Measurements from ENCODE around the gene TSPAN9. TPM values are rescaled to one million over a fixed set of nuclear protein-coding genes. Genes with fewer than 3 reads are reported as not detected.

Gene TSPAN9
- total and polyA plus RNA-seq, 2 of the 4 experiments (the other 2 are of a cell fraction): 17.7 to 39.1 TPM

- intact Hi-C loops (cut with micrococcal nuclease): no loop called here
- Histone ChIP-seq H2BK20ac (ENCODE audit: low read depth, low read length) (no peak overlapping the region), H3K27ac (ENCODE audit: insufficient read depth, low read length) (no peak overlapping the region), H3K14ac (replicated peaks; ENCODE audit: low read depth, low read length) (no peak overlapping the region), H3K4me3 (ENCODE audit: insufficient read depth, low read depth, low read length) (no peak overlapping the region), H2AK5ac (ENCODE audit: low read depth, low read length) (no peak overlapping the region), H3K56ac (ENCODE audit: extremely low read depth, insufficient read depth, low read length) (no peak overlapping the region), H3K9ac (ENCODE audit: low read depth, low read length) (no peak overlapping the region), H3K4ac (ENCODE audit: low read depth, low read length) (no peak overlapping the region), H3K27me3 (ENCODE audit: control insufficient read depth, insufficient read depth, low read length) (peaks cover 52% of the 10 kb centered on the region), H2BK120ac (ENCODE audit: low read depth, low read length) (no peak overlapping the region), H3K36me3 (ENCODE audit: control insufficient read depth, insufficient read depth, low read length) (no peaks in the 10 kb centered on the region), H2BK5ac (ENCODE audit: low read depth, low read length, poor library complexity, severe bottlenecking) (no peak overlapping the region), H2BK15ac (ENCODE audit: low read depth, low read length) (no peak overlapping the region), H3K4me1 (ENCODE audit: control insufficient read depth, insufficient read depth, low read length) (peaks cover 6% of the 10 kb centered on the region; the same call in 1 of the 2 replicates), H3K9me1 (ENCODE audit: insufficient read depth, low read length) (peaks cover 3% of the 10 kb centered on the region; the same call in 1 of the 2 replicates), H3K18ac (ENCODE audit: low read depth, low read length) (no peak overlapping the region), H3K9me3 (ENCODE audit: control insufficient read depth, insufficient read depth, low read length) (no peaks in the 10 kb centered on the region), H3K4me2 (ENCODE audit: low read depth, low read length) (no peak overlapping the region), H2AFZ (replicated peaks; ENCODE audit: low read length, poor library complexity) (no peak overlapping the region), H2AK9ac (replicated peaks; ENCODE audit: low read depth, low read length, poor library complexity) (no peak overlapping the region), H3K23ac (ENCODE audit: low read depth, low read length) (no peak overlapping the region), H3K79me1 (ENCODE audit: low read depth in 1 of 2, low read length in 2 of 2) (no peaks in the 10 kb centered on the region), H4K5ac (ENCODE audit: low read depth, low read length) (no peak overlapping the region), H4K8ac (ENCODE audit: low read depth in 2 of 2, low read length in 2 of 2) (no peak overlapping the region), H4K91ac (ENCODE audit: insufficient read depth, low read depth, low read length) (no peak overlapping the region), H4K20me1 (ENCODE audit: insufficient read depth, low read length) (no peaks in the 10 kb centered on the region)
- ChIA-PET POLR2A (ENCODE audit: unreplicated experiment) (no interaction called here), CTCF (no interaction called here)
- WGBS, 2 experiments (ENCODE audit: extremely low coverage in 2 of 2, insufficient read length in 1 of 2): 94% methylated on average over 5 of the region's 12 CpGs; no CpG with 5 or more reads in 1 of the 2 experiments
- in situ Hi-C loops (cut with MboI; ENCODE audit: low sequenced_read_pairs): loop anchor here (10.0 kb wide), 1 partner anchor 478 kb away; no protein-coding TSS in a partner anchor
- BruUV-seq (replicated peaks): no TSS peak
- no peak for DNase-seq
- TF ChIP-seq RAD21 (IDR thresholded peaks at IDR 0.05; ENCODE audit: low read length) (no peak), MXI1 (IDR thresholded peaks at IDR 0.05; ENCODE audit: borderline replicate concordance, low read depth, low read length) (no peak), CTCF (conservative IDR thresholded peaks at IDR 0.05; ENCODE audit: low read depth, low read length) (no peak)
- dilution Hi-C loops (cut with HindIII; ENCODE audit: low sequenced_read_pairs, unreplicated experiment): no loop called here
- no peak for ATAC-seq (ENCODE audit: low read depth)
Observed at GRCh38 chr12:3316776-3317480, 239.7 kb downstream of the TSPAN9 start.
